IPS-18a (cell line): ENCODE data around the gene ATAD2B.

Source experiments
- H3K27ac ChIP-seq: one replicate; pipeline ENCODE4 v1.5.1; 2013; ENCODE audit warnings: low read length
- H3K27me3 ChIP-seq: one replicate; pipeline ENCODE4 v1.6.1; 2013; ENCODE audit warnings: mild to moderate bottlenecking, low read length; ENCODE audit not compliant: control insufficient read depth, insufficient read depth
- H3K36me3 ChIP-seq: one replicate; pipeline ENCODE4 v1.6.1; 2013; ENCODE audit warnings: low read depth, low read length; ENCODE audit not compliant: control insufficient read depth
- H3K4me1 ChIP-seq: one replicate; pipeline ENCODE4 v1.6.1; 2013; ENCODE audit warnings: low read depth, low read length; ENCODE audit not compliant: control insufficient read depth
- H3K4me3 ChIP-seq: one replicate; pipeline ENCODE4 v1.5.1; 2013; ENCODE audit warnings: low read length
- H3K9ac ChIP-seq: one replicate; pipeline ENCODE4 v1.6.1; 2013; ENCODE audit warnings: mild to moderate bottlenecking, low read length, moderate library complexity
- H3K9me3 ChIP-seq: one replicate; pipeline ENCODE4 v1.6.1; 2013; ENCODE audit warnings: low read depth, low read length; ENCODE audit not compliant: control insufficient read depth

Gene ATAD2B

DNA sequence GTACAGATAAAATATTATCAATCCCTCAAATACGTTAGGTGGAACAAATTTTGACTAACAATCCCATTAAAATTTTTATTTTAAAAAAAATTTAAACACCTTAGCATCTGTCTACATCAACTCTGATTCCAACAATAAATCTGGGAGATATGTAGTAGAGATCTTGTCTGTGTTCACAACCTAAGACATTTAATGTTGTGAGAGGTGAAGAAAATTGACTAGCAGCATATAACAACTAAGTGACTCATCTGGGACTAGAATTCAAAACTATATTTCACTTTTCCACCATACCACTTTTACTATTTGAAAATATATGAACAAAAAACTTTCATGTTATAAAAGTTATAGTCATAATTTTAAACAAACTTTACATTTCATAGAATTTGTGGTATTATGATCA is 97.9 kb downstream of the ATAD2B start:
- Histone ChIP-seq H3K27me3 (no peaks in the 10 kb centered on the region), H3K4me1 (no peaks in the 10 kb centered on the region), H3K36me3 (peaks cover 7% of the 10 kb centered on the region), H3K9ac (no peak overlapping the region), H3K4me3 (no peak overlapping the region), H3K27ac (no peak overlapping the region), H3K9me3 (no peaks in the 10 kb centered on the region)

DNA sequence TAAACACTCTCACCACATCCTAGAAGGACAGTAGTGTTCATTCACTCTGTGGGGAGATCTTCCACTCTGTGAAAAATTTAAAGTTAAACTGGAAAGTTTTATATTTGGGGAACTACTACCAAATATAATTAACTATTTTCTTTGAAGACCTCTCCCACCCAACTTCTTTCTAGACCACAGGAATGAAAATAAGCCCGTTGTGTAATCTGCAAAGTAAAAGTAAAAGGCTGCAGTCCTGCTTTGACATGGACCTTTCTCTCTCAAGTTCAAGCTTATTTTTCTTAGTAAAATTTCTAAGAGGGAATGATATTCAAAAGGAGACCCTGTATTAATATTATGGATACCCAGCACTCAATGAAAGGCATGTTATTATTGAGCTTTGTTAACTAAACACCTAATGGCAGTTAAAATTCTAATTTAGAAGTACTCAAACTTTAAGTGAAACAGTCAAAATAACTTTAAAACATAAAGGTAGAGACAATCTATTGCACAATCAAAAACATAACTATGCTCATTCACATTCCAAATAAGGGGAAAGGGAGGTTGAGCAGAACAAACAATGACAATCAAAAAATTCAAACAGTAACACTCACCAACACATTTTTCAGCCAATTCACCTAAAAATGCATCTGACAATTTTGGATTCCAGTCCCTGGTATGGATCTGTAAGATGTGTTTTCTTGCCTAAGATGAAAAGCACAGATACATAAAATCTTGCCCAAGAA is 98.5 kb downstream of the ATAD2B start:
- no peak overlapping the region for H3K9ac ChIP-seq
- H3K9me3 ChIP-seq = no peaks in the 10 kb centered on the region
- H3K36me3 ChIP-seq = peaks cover 7% of the 10 kb centered on the region
- H3K4me1 ChIP-seq = no peaks in the 10 kb centered on the region
- H3K27me3 ChIP-seq = no peaks in the 10 kb centered on the region
- no peak overlapping the region for H3K4me3 ChIP-seq
- H3K27ac ChIP-seq = no peak overlapping the region

DNA sequence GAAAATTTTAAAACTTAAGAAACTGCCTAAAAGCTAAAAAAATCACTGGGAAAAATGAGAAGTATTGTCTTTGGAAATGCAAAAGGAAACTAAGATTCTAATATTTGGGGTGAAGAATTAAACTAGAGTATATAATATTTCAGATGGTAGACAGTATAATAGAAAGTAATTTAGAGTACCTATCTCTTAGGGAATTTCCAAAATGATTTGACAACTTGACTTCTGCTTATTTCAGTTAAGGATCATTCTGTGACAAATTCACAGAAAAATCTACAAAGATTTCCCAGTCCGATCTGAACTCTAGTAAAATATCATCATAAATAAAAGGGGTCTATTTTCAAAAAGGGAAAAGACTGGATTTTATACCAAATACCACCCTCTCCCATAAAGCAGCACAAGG is 99.6 kb downstream of the ATAD2B start:
- Histone ChIP-seq H3K27me3 (no peaks in the 10 kb centered on the region), H3K27ac (no peak overlapping the region), H3K4me1 (no peaks in the 10 kb centered on the region), H3K9me3 (no peaks in the 10 kb centered on the region), H3K36me3 (peaks cover 7% of the 10 kb centered on the region), H3K9ac (no peak overlapping the region), H3K4me3 (no peak overlapping the region)

DNA sequence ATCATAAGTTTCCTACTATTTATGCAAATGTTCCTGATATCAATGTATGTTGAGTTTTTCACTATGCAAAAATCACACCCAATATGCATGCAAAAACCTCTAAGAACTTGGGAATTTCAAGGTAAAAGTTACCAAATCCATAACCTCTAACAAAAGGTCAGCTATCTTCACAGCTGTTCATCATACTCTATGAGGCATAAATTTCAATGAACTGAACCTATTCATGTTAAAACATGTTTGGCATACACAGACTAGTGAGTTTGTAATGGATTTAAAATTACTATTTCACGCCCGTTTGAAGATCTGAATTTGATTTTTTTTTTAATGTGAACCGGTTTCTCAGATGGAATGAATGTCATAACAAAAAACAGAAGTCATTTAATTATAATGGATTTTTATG is 100.2 kb downstream of the ATAD2B start:
- no peak overlapping the region for H3K9ac ChIP-seq
- no peak overlapping the region for H3K27ac ChIP-seq
- H3K4me1 ChIP-seq = no peaks in the 10 kb centered on the region
- H3K27me3 ChIP-seq = no peaks in the 10 kb centered on the region
- H3K4me3 ChIP-seq = no peak overlapping the region
- H3K9me3 ChIP-seq = no peaks in the 10 kb centered on the region
- peaks cover 7% of the 10 kb centered on the region for H3K36me3 ChIP-seq

DNA sequence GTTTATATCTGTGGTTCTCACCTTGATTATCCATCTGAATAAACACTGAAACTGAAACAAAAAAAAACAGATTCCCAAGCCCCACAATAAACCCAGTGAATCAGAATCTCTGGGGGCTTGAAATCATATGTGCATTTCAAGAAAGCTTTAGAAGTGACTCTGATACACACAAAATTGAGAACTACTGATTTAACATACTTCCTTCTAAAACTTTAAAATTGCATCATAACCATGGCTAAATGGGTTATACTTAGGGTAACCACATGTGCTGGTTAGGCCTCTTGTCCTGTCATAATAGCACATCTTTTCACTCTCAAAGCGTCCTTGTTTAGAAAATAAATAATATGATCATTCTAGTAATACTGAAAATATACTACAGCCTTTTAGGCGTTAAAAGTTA is 100.9 kb downstream of the ATAD2B start:
- no peak overlapping the region for H3K9ac ChIP-seq
- no peaks in the 10 kb centered on the region for H3K9me3 ChIP-seq
- H3K36me3 ChIP-seq = peaks cover 7% of the 10 kb centered on the region
- no peaks in the 10 kb centered on the region for H3K4me1 ChIP-seq
- no peak overlapping the region for H3K4me3 ChIP-seq
- no peak overlapping the region for H3K27ac ChIP-seq
- no peaks in the 10 kb centered on the region for H3K27me3 ChIP-seq

DNA sequence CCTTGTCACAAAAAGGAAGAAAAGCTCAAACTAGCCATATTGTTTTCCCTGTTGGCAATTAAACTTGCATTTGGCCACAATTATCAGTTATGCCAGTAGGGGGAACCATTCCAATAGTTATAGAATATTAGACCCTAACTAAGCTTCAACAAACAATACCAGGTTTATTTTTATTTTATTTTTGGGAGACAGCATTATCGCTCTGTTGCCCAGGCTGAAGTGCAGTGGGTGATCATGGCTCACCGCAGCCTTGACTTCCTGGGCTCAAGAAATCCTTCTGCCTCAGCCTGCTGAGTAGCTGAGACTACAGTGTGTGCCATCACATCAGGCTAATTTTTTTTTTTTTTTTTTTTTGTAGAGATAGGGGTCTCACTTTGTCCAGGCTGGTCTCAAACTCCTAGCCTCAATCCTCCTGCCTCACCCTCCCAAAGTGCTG is 102.1 kb downstream of the ATAD2B start:
- Histone ChIP-seq H3K9me3 (no peaks in the 10 kb centered on the region), H3K4me3 (no peak overlapping the region), H3K4me1 (no peaks in the 10 kb centered on the region), H3K9ac (no peak overlapping the region), H3K36me3 (peaks cover 7% of the 10 kb centered on the region), H3K27ac (no peak overlapping the region), H3K27me3 (no peaks in the 10 kb centered on the region)

DNA sequence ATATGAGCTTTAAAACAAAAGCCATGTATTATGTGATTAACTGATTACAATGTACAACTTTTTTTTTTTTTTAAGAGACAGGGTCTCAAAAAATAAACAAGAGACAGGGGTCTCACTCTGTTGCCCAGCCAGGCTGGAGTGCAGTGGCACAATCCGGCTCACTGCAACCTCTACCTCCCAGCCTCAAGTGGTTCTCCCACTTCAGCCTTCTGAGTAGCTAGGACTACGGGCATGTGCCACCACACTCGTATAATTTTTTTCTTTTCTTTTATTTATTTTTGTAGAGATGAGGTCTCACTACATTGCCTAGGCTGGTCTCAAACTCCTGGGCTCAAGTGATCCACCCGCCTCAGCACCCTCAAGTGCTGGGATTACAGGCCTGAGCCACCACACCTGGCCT is 103.1 kb downstream of the ATAD2B start:
- Histone ChIP-seq H3K4me3 (no peak overlapping the region), H3K9ac (no peak overlapping the region), H3K27ac (no peak overlapping the region), H3K4me1 (no peaks in the 10 kb centered on the region), H3K9me3 (no peaks in the 10 kb centered on the region), H3K27me3 (no peaks in the 10 kb centered on the region), H3K36me3 (peaks cover 7% of the 10 kb centered on the region)

DNA sequence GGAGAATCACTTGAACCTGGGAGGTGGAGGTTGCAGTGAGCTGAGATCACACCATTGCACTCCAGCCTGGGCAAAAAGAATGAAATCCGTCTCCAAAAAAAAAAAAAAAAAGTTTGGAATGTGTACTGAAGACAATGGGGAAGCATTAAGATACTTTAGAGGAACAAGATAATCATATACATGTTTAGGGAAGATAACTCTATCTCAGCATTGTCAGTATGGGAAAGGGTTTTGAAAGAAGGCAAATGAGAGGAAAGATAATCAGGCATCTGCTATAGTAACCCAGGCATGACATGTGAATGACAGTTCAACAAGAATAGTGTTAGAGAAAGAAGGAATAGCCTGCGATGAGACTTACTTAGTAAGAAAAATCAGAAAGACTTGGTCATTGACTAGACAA is 112.0 kb downstream of the ATAD2B start:
- Histone ChIP-seq H3K4me3 (no peak overlapping the region), H3K4me1 (peaks cover 4% of the 10 kb centered on the region), H3K9me3 (no peaks in the 10 kb centered on the region), H3K36me3 (peaks cover 8% of the 10 kb centered on the region), H3K9ac (no peak overlapping the region), H3K27ac (no peak overlapping the region), H3K27me3 (no peaks in the 10 kb centered on the region)

DNA sequence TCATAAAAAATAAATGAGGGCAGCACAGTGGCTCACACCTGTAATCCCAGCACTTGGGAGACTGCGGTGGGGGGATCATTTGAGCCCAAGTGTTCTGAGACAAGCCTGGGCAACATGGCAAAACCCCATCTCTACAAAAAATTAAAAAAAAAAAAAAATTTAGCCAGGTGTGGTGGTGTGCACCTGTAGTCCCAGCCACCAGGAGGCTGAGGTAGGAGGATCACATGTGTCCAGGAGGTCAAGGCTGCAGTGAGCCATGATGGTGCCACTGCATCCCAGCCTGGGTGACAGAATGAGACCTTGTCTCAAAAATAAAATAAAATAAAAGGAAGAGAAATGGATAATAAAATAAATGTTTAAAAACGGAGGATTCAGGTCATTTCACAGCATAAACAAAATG is 113.5 kb downstream of the ATAD2B start:
- H3K9me3 ChIP-seq = no peaks in the 10 kb centered on the region
- H3K36me3 ChIP-seq = peaks cover 21% of the 10 kb centered on the region
- H3K4me1 ChIP-seq = peaks cover 4% of the 10 kb centered on the region
- no peak overlapping the region for H3K27ac ChIP-seq
- no peak overlapping the region for H3K4me3 ChIP-seq
- H3K27me3 ChIP-seq = no peaks in the 10 kb centered on the region
- no peak overlapping the region for H3K9ac ChIP-seq

DNA sequence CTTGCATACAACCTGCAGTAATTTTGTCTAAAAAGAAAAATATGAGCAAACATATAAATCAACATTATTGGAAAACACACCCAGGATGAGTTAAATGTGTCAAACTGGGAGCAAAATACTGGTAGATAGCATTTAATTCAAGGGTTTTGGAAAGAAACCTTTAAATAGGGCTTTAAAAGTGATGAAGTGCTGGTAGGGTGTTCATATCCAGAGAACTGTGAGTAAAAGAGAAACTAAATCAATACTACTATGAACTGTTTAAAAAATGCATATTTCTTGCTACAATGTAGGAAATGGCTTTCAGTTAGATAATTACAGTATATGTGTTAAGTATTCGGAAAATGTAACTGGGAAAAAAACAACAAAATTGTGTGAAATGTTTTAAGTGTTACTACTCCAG is 117.8 kb downstream of the ATAD2B start:
- H3K27me3 ChIP-seq = no peaks in the 10 kb centered on the region
- H3K36me3 ChIP-seq = peaks cover 17% of the 10 kb centered on the region

DNA sequence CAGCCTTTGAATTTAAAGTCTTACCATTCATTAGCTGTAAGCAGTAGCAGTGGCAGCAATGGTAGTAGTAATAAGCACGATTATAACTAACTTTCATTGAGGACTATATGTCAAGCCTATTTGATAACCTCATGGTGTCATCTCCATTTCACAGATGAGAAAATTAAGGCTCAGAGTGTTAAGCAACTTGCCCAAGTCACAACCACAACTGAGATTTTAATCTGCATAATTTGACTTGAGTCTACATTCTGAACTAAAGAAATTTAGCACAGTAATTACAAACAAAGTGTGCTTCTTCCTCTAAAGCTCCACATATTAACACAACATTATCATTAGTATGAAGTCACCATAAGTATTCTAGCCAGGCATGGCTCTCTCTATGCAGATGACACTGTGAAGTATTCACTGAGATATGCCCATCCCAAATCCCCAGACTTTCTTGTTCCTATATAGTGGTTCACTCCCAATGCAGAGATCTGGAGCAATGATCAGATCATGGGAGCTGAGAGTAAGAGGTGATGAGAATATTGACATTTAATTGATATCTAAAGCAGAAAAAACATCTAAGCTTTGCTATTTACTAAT is 120.2 kb downstream of the ATAD2B start:
- Histone ChIP-seq H3K36me3 (peaks cover 17% of the 10 kb centered on the region), H3K9me3 (no peaks in the 10 kb centered on the region), H3K9ac (no peak overlapping the region), H3K27ac (no peak overlapping the region), H3K4me3 (no peak overlapping the region), H3K4me1 (peaks cover under 1% of the 10 kb centered on the region), H3K27me3 (no peaks in the 10 kb centered on the region)

More for the DNA sequence above, 117.8 kb downstream of the ATAD2B start:
- H3K27ac ChIP-seq = no peak overlapping the region
- H3K9ac ChIP-seq = no peak overlapping the region
- no peaks in the 10 kb centered on the region for H3K9me3 ChIP-seq
- no peak overlapping the region for H3K4me3 ChIP-seq
- peaks cover 4% of the 10 kb centered on the region for H3K4me1 ChIP-seq

DNA sequence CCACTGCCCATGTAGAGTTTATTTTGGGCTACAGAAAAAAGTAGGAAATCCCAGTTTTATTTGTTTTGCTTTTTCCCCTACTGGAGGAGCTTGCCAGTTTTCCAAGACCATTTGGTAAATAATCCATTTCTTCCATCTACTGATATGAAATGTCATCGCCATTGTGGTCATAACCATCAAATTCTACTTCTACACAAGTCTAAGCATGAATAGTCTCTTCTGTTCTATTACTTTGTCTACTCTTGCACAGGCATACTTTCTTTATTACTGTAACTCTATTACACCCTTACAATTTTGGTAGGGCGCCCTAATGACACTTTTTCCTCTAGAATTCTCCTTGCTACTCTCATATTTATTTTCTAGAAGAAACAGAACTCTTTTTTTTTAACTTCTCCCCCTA is 120.7 kb downstream of the ATAD2B start:
- H3K27me3 ChIP-seq = no peaks in the 10 kb centered on the region
- peaks cover 17% of the 10 kb centered on the region for H3K36me3 ChIP-seq
- no peak overlapping the region for H3K4me3 ChIP-seq
- H3K4me1 ChIP-seq = no peaks in the 10 kb centered on the region
- H3K9ac ChIP-seq = no peak overlapping the region
- H3K27ac ChIP-seq = no peak overlapping the region
- no peaks in the 10 kb centered on the region for H3K9me3 ChIP-seq
